Measurements from ENCODE around the gene SLC2A10. TPM values are rescaled to one million over a fixed set of nuclear protein-coding genes. Genes with fewer than 3 reads are reported as not detected.

The SLC2A10 gene
- total and polyA plus RNA-seq, 10 of the 15 experiments (the other 5 are each of a cell fraction or from before 2014, with no cell fraction given): not detected

GRCh38 chr20:46665602-46666001, 43.8 kb upstream of the SLC2A10 start (continued):
- TF ChIP-seq, protein P1, sequence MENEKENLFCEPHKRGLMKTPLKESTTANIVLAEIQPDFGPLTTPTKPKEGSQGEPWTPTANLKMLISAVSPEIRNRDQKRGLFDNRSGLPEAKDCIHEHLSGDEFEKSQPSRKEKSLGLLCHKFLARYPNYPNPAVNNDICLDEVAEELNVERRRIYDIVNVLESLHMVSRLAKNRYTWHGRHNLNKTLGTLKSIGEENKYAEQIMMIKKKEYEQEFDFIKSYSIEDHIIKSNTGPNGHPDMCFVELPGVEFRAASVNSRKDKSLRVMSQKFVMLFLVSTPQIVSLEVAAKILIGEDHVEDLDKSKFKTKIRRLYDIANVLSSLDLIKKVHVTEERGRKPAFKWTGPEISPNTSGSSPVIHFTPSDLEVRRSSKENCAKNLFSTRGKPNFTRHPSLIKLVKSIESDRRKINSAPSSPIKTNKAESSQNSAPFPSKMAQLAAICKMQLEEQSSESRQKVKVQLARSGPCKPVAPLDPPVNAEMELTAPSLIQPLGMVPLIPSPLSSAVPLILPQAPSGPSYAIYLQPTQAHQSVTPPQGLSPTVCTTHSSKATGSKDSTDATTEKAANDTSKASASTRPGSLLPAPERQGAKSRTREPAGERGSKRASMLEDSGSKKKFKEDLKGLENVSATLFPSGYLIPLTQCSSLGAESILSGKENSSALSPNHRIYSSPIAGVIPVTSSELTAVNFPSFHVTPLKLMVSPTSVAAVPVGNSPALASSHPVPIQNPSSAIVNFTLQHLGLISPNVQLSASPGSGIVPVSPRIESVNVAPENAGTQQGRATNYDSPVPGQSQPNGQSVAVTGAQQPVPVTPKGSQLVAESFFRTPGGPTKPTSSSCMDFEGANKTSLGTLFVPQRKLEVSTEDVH (IDR thresholded peaks at IDR 0.05; ENCODE audit: low read depth, partially characterized antibody): no peak
- TF ChIP-seq, protein P2, sequence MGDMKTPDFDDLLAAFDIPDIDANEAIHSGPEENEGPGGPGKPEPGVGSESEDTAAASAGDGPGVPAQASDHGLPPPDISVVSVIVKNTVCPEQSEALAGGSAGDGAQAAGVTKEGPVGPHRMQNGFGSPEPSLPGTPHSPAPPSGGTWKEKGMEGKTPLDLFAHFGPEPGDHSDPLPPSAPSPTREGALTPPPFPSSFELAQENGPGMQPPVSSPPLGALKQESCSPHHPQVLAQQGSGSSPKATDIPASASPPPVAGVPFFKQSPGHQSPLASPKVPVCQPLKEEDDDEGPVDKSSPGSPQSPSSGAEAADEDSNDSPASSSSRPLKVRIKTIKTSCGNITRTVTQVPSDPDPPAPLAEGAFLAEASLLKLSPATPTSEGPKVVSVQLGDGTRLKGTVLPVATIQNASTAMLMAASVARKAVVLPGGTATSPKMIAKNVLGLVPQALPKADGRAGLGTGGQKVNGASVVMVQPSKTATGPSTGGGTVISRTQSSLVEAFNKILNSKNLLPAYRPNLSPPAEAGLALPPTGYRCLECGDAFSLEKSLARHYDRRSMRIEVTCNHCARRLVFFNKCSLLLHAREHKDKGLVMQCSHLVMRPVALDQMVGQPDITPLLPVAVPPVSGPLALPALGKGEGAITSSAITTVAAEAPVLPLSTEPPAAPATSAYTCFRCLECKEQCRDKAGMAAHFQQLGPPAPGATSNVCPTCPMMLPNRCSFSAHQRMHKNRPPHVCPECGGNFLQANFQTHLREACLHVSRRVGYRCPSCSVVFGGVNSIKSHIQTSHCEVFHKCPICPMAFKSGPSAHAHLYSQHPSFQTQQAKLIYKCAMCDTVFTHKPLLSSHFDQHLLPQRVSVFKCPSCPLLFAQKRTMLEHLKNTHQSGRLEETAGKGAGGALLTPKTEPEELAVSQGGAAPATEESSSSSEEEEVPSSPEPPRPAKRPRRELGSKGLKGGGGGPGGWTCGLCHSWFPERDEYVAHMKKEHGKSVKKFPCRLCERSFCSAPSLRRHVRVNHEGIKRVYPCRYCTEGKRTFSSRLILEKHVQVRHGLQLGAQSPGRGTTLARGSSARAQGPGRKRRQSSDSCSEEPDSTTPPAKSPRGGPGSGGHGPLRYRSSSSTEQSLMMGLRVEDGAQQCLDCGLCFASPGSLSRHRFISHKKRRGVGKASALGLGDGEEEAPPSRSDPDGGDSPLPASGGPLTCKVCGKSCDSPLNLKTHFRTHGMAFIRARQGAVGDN (IDR thresholded peaks at IDR 0.05): no peak
- TF ChIP-seq ATF2 (IDR thresholded peaks at IDR 0.05; ENCODE audit: low read length) (no peak), RBBP5 (conservative IDR thresholded peaks at IDR 0.05) (no peak), DPF2 (IDR thresholded peaks at IDR 0.05) (no peak), TCF7 (IDR thresholded peaks at IDR 0.05; ENCODE audit: borderline replicate concordance) (no peak), SMC3 (IDR thresholded peaks at IDR 0.05; ENCODE audit: borderline replicate concordance, low read length) (no peak), CEBPZ (IDR thresholded peaks at IDR 0.05; ENCODE audit: low read depth, low read length) (no peak)

All from GM12878 (cell line).